Measurements from ENCODE around the gene CLTRN. TPM values are rescaled to one million over a fixed set of nuclear protein-coding genes. Genes with fewer than 3 reads are reported as not detected.

Gene CLTRN
- total RNA-seq, 1 experiment from 2014 or later: 0.10 TPM

DNA sequence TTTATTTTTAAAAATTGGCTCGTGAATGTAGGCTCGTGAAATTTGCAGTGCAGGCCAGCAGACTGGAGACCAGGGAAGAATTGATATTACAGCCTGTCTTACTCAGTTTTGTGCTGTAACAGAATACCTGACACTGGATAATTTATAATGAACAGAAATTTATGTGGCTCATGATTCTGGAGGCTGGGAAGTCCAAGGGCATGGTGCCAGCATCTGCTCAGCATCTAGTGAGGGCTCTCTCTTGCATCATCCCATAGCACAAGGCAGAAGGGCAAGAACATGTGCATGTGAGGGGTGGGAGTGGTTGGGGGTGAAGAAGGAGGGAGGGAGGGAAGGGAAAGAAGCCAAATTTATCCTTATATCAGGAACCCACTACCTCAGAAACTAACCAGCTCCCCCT is 13.7 kb upstream of the CLTRN start:
- Histone ChIP-seq H3K4me3 (ENCODE audit: low read depth in 2 of 2, low read length in 2 of 2) (no peak overlapping the region), H3K36me3 (ENCODE audit: control insufficient read depth, insufficient read depth, low read length) (no peaks in the 10 kb centered on the region), H3K4me1 (ENCODE audit: control insufficient read depth, insufficient read depth, low read length) (no peaks in the 10 kb centered on the region; the same call in 1 of the 2 replicates), H3K27me3 (ENCODE audit: control insufficient read depth, insufficient read depth, low read length) (no peaks in the 10 kb centered on the region), H3K9me3 (ENCODE audit: control insufficient read depth, insufficient read depth, low read depth, low read length) (no peaks in the 10 kb centered on the region), H3K27ac (ENCODE audit: low read length) (no peak overlapping the region)
- POLR2A ChIA-PET: no interaction called here
- in situ Hi-C loops (cut with HindIII; ENCODE audit: low pct_unique_long_range_greater_than_20kb, low sequenced_read_pairs) (no loop called here), intact Hi-C loops (cut with micrococcal nuclease; ENCODE audit: unreplicated experiment) (no loop called here)
- BruUV-seq (replicated peaks): no TSS peak
- TF ChIP-seq SIN3A (IDR thresholded peaks at IDR 0.05; ENCODE audit: borderline replicate concordance, insufficient read depth, low read depth, low read length) (no peak), POLR2AphosphoS5 (IDR thresholded peaks at IDR 0.05; ENCODE audit: low read depth, low read length) (no peak), TCF7L2 (IDR thresholded peaks at IDR 0.05; ENCODE audit: low read depth, low read length) (no peak)
- TF ChIP-seq, protein P1, sequence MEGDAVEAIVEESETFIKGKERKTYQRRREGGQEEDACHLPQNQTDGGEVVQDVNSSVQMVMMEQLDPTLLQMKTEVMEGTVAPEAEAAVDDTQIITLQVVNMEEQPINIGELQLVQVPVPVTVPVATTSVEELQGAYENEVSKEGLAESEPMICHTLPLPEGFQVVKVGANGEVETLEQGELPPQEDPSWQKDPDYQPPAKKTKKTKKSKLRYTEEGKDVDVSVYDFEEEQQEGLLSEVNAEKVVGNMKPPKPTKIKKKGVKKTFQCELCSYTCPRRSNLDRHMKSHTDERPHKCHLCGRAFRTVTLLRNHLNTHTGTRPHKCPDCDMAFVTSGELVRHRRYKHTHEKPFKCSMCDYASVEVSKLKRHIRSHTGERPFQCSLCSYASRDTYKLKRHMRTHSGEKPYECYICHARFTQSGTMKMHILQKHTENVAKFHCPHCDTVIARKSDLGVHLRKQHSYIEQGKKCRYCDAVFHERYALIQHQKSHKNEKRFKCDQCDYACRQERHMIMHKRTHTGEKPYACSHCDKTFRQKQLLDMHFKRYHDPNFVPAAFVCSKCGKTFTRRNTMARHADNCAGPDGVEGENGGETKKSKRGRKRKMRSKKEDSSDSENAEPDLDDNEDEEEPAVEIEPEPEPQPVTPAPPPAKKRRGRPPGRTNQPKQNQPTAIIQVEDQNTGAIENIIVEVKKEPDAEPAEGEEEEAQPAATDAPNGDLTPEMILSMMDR (IDR thresholded peaks at IDR 0.05): no peak
- TF ChIP-seq, protein P2, sequence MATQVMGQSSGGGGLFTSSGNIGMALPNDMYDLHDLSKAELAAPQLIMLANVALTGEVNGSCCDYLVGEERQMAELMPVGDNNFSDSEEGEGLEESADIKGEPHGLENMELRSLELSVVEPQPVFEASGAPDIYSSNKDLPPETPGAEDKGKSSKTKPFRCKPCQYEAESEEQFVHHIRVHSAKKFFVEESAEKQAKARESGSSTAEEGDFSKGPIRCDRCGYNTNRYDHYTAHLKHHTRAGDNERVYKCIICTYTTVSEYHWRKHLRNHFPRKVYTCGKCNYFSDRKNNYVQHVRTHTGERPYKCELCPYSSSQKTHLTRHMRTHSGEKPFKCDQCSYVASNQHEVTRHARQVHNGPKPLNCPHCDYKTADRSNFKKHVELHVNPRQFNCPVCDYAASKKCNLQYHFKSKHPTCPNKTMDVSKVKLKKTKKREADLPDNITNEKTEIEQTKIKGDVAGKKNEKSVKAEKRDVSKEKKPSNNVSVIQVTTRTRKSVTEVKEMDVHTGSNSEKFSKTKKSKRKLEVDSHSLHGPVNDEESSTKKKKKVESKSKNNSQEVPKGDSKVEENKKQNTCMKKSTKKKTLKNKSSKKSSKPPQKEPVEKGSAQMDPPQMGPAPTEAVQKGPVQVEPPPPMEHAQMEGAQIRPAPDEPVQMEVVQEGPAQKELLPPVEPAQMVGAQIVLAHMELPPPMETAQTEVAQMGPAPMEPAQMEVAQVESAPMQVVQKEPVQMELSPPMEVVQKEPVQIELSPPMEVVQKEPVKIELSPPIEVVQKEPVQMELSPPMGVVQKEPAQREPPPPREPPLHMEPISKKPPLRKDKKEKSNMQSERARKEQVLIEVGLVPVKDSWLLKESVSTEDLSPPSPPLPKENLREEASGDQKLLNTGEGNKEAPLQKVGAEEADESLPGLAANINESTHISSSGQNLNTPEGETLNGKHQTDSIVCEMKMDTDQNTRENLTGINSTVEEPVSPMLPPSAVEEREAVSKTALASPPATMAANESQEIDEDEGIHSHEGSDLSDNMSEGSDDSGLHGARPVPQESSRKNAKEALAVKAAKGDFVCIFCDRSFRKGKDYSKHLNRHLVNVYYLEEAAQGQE (IDR thresholded peaks at IDR 0.05; ENCODE audit: insufficient read depth in 1 of 2, low read depth in 2 of 2, low read length in 1 of 2): no peak
- no peak for DNase-seq (ENCODE audit: low read depth, low spot score)
- no peak for ATAC-seq
- CTCF ChIA-PET: no interaction called here

DNA sequence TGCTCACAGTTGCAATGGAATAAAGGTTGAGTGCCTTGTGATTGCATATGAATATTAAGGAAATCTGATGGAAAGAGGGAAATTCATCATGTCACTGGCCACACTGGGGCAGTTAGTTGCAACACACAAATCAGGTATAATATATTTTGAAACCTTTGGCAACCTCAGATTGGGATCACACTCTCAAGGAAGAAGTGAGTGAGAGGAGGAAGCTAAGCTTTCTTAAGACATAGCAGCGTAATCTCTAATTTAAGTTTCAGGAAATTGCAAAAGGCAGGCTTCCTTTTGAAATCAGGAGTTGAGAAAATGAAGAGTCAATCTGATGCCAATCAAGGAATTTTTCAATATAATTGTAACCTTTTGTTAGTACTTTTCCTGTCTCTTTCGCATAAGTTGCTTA is 12.3 kb upstream of the CLTRN start:
- Histone ChIP-seq H3K4me1 (ENCODE audit: control insufficient read depth, insufficient read depth, low read length) (no peaks in the 10 kb centered on the region; the same call in 1 of the 2 replicates), H3K27ac (ENCODE audit: low read length) (no peak overlapping the region), H3K27me3 (ENCODE audit: control insufficient read depth, insufficient read depth, low read length) (no peaks in the 10 kb centered on the region), H3K9me3 (ENCODE audit: control insufficient read depth, insufficient read depth, low read depth, low read length) (no peaks in the 10 kb centered on the region), H3K36me3 (ENCODE audit: control insufficient read depth, insufficient read depth, low read length) (no peaks in the 10 kb centered on the region), H3K4me3 (ENCODE audit: low read depth in 2 of 2, low read length in 2 of 2) (peak overlapping the region; percentile 69 to 76)
- intact Hi-C loops (cut with micrococcal nuclease; ENCODE audit: unreplicated experiment): no loop called here
- no peak for ATAC-seq
- TF ChIP-seq, protein P1 (IDR thresholded peaks at IDR 0.05): no peak
- TF ChIP-seq TCF7L2 (IDR thresholded peaks at IDR 0.05; ENCODE audit: low read depth, low read length) (no peak), POLR2AphosphoS5 (IDR thresholded peaks at IDR 0.05; ENCODE audit: low read depth, low read length) (no peak), SIN3A (IDR thresholded peaks at IDR 0.05; ENCODE audit: borderline replicate concordance, insufficient read depth, low read depth, low read length) (no peak)
- TF ChIP-seq, protein P2 (IDR thresholded peaks at IDR 0.05; ENCODE audit: insufficient read depth in 1 of 2, low read depth in 2 of 2, low read length in 1 of 2): no peak
- CTCF ChIA-PET: no interaction called here
- in situ Hi-C loops (cut with HindIII; ENCODE audit: low pct_unique_long_range_greater_than_20kb, low sequenced_read_pairs): no loop called here
- BruUV-seq (replicated peaks): no TSS peak
- POLR2A ChIA-PET: no interaction called here
- DNase-seq (ENCODE audit: low read depth, low spot score): no peak

All from Panc1 (cell line).